Stimulated activated CD4-positive, alpha-beta T cell treated with anti-CD3 and anti-CD28 coated beads, TNF-alpha, amount 100 ng/mL, for 48 hours (primary cell): ENCODE data around the gene POU5F1.
"Not testable (repeated sequence)": the region's sequence is repeated elsewhere in the genome, so short reads cannot be mapped to it uniquely, and the experiment has no call there.

Experiments used
- DNase-seq, 3 donors: peaks; one replicate each; pipeline ENCODE4 v3.0.0-alpha.2; 2020; ENCODE audit warnings: low read depth in 3 of 3

Gene POU5F1

GRCh38 chr6:31170600-31170881 is at the start of gene POU5F1:
Gene POU5F1, minus strand, starts transcription at chr6:31170682. Its CDS starts 62 bp downstream, at chr6:31170620.
- no peak for DNase-seq

DNA sequence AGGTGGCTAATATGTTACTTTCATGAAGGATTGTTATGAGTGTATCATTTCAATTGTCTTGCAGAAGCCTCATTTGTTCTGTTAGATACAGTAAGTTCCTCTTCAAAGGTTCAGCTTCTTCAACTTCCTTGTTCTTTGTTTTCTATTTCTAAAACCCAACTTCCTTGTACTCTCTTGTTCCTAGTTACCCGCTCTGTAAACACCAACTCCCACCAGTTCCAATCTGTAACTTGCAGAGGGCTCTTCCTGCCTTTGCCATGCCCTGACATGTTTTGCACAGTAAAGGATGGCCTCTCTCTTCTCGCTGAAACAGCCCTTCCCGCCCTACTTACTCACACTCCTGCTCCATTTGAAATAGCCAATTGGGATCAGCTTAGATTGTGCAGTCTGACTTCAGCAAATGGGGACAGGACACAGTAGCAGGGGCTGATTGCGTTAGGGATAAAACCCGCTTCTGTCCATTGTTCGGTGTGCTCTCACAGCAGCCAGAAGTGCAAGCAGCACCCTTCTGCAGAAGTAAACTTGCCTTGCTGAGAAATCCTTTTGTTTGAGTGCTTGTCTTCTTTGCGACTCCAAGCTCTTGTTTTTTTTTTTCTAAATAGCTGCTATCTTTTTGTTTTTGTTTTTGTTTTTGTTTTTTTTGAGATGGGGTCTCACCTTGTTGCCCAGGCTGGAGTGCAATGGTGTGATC is 45.9 kb upstream of the POU5F1 start:
- no peak for DNase-seq

- not testable (repeated sequence) for DNase-seq
Observed at GRCh38 chr6:31215216-31215615, 44.7 kb upstream of the POU5F1 start.

GRCh38 chr6:31214516-31214915 is 44.0 kb upstream of the POU5F1 start:
- no peak for DNase-seq

- DNase-seq = no peak
Observed at GRCh38 chr6:31210741-31211532, 40.5 kb upstream of the POU5F1 start.

DNA sequence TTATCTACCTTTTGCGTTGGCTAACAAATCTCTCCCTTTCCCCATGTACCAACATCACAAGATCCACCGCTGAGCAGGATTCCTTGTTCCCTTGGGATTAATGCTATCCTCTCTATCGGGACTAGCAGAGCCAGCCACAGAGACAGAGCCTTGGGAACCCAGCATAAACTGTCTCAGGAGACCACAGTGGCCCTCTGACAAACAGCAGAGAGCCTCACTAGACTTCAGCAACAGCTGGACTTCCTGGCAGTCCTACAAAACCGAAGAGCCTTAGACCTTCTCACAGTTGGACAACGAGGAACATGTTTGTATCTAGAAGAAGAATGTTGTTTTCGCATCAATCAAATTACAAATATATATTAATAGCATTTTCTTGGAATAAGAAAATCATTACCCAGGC is 39.6 kb upstream of the POU5F1 start:
- DNase-seq = no peak

- no peak for DNase-seq
Observed at GRCh38 chr6:31209137-31209536, 38.7 kb upstream of the POU5F1 start.

- no peak for DNase-seq
Observed at GRCh38 chr6:31208506-31208905, 38.0 kb upstream of the POU5F1 start.

- no peak for DNase-seq
Observed at GRCh38 chr6:31205638-31206037, 35.2 kb upstream of the POU5F1 start.

- DNase-seq = no peak
Observed at GRCh38 chr6:31204751-31205145, 34.3 kb upstream of the POU5F1 start.

DNA sequence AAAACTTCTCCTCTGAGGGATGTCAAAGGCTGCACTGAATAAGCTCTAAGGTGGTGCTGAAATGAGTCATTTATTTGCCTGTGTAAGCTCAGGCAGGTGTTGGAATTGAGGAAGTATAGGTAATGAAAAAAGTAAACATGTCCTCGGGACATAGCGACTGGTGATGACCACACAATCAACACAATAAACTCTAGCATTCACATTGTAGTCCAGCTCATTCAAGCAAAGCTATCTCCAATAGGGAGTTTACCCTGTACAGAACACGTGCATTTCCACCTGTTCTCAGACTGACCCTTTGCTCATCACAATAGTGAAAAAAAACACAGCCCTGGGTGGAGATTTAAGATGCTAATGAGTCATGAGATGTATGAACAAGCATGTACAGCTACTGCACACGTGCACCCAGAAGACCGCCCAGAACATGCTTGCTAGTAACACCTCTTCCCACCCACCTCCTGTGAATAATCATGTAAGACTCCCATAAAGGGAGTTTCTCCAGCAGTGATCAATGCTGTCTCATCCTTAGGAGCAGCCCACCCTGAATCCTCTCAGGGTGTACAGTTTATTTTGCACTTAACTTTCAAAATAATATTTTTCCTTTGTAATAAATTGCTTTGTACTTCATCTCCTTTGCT is 33.0 kb upstream of the POU5F1 start:
- peak in 2 of 3 donors; percentile 49 to 59 for DNase-seq

DNA sequence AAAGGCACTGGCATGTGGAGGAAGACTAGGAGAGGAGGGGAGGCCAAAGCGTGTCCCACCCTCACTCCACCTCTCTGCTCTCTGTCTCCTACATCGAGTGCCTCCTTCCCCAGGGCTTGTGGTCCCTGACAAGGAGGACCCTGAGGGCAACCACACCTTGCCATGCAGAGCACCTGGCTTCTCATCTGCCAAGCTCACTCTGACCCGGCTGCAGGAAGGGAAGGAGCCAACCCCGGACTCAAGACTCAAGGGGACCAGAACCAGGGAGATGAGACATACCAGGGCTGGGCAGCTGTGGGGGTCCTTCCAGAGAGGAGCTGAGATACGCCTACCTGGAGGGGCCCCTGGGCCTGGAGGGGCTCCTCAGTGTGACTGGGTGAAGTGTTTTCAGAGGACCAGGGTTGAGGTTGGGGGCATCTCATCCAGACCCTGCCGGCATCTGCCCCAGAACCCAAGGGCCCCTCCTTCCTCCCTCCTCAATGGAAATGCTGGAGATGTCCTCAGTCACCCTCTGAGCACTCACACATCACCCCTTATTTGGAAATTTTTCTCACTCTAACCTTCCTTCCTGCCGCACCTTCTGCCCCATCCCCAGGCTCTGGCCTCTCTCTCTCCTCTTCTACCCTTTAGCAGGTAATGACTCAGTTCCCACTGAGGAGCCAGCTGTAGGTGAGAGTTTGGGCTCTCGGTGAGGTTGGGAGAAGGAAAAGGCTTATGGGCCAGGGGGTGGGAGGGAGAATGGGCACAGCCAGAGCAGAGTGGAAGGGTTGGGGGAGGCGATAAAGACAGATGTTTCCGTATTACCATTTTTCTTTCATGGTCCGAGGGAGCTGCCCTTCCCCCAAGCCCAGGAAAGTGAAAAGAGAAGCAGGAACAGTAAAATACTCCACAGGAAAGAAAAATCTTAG is 32.0 kb upstream of the POU5F1 start:
- DNase-seq = no peak

GRCh38 chr6:31199105-31199452 is 28.6 kb upstream of the POU5F1 start:
- DNase-seq = not testable (repeated sequence)

DNA sequence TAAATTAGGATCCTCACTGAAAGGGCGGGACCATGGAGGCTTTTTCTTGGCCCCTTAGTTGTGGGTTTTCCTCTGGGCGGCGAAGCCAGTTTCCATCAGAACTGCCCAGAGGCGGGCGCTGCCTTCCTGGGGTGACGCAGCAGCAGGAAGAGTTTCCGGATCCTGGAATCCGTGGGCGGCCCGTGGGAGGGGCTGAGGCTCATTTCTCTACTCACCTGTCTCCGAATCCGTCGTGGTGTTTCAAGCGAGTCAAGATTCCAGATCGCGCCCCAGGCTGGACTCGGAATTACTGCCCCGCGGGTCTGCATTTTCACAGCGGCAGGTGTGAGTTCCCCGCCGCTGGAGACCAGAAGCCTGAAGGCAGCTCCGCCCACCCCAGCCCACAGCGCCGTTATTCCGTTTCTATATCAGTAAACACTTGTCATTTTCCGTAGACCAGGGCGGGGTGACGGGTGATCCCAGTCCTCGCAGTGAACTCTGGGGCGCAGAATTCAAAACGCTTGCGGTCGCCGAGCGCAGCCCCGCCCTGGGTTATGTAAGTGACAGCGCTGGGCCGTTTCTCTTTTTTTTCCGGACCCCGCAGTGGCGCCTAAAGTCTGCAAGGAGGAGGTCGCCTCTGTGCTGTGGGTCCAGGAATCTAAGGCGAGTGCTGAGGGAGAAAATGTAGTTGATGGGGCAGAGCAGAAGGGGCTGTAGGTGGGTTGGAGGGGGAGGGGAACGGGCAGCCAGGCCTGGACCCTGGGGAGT is 27.2 kb upstream of the POU5F1 start:
- DNase-seq = peak; percentile 78 to 91 (median 85)

- not testable (repeated sequence) for DNase-seq
Observed at GRCh38 chr6:31196251-31197022, 26.0 kb upstream of the POU5F1 start.

DNA sequence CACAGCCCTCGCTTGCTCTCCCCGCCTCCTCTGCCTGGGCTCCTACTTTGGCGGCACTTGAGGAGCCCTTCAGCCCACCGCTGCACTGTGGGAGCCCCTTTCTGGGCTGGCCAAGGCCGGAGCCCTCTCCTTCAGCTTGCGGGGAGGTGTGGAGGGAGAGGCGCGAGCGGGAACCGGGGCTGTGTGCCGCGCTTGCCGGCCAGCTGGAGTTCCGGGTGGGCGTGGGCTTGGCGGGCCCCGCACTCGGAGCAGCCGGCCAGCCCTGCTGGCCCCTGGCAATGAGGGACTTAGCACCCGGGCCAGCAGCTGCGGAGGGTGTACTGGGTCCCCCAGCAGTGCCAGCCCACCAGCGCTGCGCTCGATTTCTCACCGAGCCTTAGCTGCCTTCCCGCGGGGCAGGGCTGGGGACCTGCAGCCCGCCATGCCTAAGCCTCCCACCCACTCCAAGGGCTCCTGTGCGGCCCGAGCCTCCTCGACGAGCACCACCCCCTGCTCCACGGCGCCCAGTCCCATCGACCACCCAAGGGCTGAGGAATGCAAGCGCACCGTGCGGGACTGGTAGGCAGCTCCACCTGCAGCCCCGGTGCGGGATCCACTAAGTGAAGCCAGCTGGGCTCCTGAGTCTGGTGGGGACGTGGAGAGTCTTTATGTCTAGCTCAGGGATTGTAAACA is 25.0 kb upstream of the POU5F1 start:
- DNase-seq = not testable (repeated sequence)

- no peak for DNase-seq
Observed at GRCh38 chr6:31194061-31194834, 23.8 kb upstream of the POU5F1 start.

DNA sequence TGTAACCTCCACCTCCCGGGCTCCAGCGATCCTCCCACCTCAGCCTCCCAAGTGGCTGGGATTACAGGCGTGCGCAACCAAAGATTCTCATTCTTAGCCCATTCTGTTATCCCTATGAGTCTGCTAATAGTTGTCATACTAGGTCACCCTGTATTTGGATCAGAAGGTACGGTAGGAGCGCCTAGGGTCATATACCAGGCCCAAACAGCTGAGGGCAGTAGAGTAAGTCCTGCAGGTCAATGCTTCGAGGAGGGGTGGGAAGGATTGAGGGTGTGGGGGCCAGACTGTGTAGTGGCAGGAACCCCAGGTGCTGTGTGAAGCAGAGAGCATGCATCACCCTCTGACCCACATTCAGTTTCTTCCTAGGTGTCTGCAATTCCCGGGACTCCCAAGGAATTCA is 22.7 kb upstream of the POU5F1 start:
- no peak for DNase-seq
